Measurements from ENCODE around the gene LSM6.

The LSM6 gene

GRCh38 chr4:146224326-146224966 is 48.9 kb downstream of the LSM6 start:
- TF ChIP-seq GLIS2 (tag by site-specific recombination; IDR thresholded peaks at IDR 0.05), result no peak
- TF ChIP-seq TCF7L2 (IDR thresholded peaks at IDR 0.05; ENCODE audit: borderline replicate concordance, low read depth, low read length), result no peak
- no peak for TF ChIP-seq ZNF677 (tag by site-specific recombination; IDR thresholded peaks at IDR 0.05)
- no peak for TF ChIP-seq ZNF785 (tag by site-specific recombination; IDR thresholded peaks at IDR 0.05)
- no peak for TF ChIP-seq ZNF639 (tag by site-specific recombination; IDR thresholded peaks at IDR 0.05)
- no peak for TF ChIP-seq ZNF223 (tag by site-specific recombination; IDR thresholded peaks at IDR 0.05)
- no peak for TF ChIP-seq ZNF335 (tag by site-specific recombination; conservative IDR thresholded peaks at IDR 0.05)
- TF ChIP-seq EGR2 (tag by site-specific recombination; IDR thresholded peaks at IDR 0.05; ENCODE audit: low read depth), result no peak
- TF ChIP-seq ZFP69B (tag by site-specific recombination; IDR thresholded peaks at IDR 0.05), result no peak
- TF ChIP-seq ZNF707 (tag by site-specific recombination; IDR thresholded peaks at IDR 0.05), result no peak
- TF ChIP-seq ZSCAN23 (tag by site-specific recombination; IDR thresholded peaks at IDR 0.05), result no peak
- no peak for TF ChIP-seq AEBP2 (tag by site-specific recombination; IDR thresholded peaks at IDR 0.05; ENCODE audit: borderline replicate concordance)
- TF ChIP-seq ZNF280C (tag by site-specific recombination; IDR thresholded peaks at IDR 0.05), result no peak
- no peak for TF ChIP-seq YY2 (tag by site-specific recombination; IDR thresholded peaks at IDR 0.05)
- TF ChIP-seq ZNF280D (tag by site-specific recombination; IDR thresholded peaks at IDR 0.05), result no peak
- TF ChIP-seq HOXC10 (CRISPR knock-in tag; IDR thresholded peaks at IDR 0.05), result no peak
- no peak overlapping the region for H3K27ac ChIP-seq (ENCODE audit: extremely low read depth, low read depth, low read length)
- H3K4me3 ChIP-seq (ENCODE audit: low read depth, low read length), result no peak overlapping the region
- no peaks in the 10 kb centered on the region for H3K4me1 ChIP-seq (ENCODE audit: control insufficient read depth, insufficient read depth, low read length)
- CTCF ChIA-PET, result interaction anchor here (2.3 kb wide), 1 partner anchor 11 kb away, joined by 6 read pairs; the partner anchor contains the start of gene REELD1
- no peaks in the 10 kb centered on the region for H3K9me3 ChIP-seq (ENCODE audit: control insufficient read depth, insufficient read depth, low read depth, low read length)
- POLR2A ChIA-PET, result no interaction called here
- H3K36me3 ChIP-seq (ENCODE audit: control insufficient read depth in 2 of 2, insufficient read depth in 1 of 2, low read length in 2 of 2), result no peaks in the 10 kb centered on the region

GRCh38 chr4:146229406-146229805 is 53.9 kb downstream of the LSM6 start:
- Histone ChIP-seq H3K4me3 (ENCODE audit: low read depth, low read length) (no peak overlapping the region), H3K27ac (ENCODE audit: extremely low read depth, low read depth, low read length) (no peak overlapping the region), H3K4me1 (ENCODE audit: control insufficient read depth, insufficient read depth, low read length) (no peaks in the 10 kb centered on the region), H3K36me3 (ENCODE audit: control insufficient read depth in 2 of 2, insufficient read depth in 1 of 2, low read length in 2 of 2) (no peaks in the 10 kb centered on the region), H3K9me3 (ENCODE audit: control insufficient read depth, insufficient read depth, low read depth, low read length) (no peaks in the 10 kb centered on the region)
- POLR2A ChIA-PET, result no interaction called here
- CTCF ChIA-PET, result no interaction called here
- TF ChIP-seq ZFHX2 (tag by site-specific recombination; conservative IDR thresholded peaks at IDR 0.05), result no peak
- no peak for TF ChIP-seq ZNF529 (tag by site-specific recombination; IDR thresholded peaks at IDR 0.05; ENCODE audit: insufficient replicate concordance)
- TF ChIP-seq SP7 (tag by site-specific recombination; IDR thresholded peaks at IDR 0.05), result no peak
- no peak for TF ChIP-seq TCF7L2 (IDR thresholded peaks at IDR 0.05; ENCODE audit: borderline replicate concordance, low read depth, low read length)
- TF ChIP-seq ZNF677 (tag by site-specific recombination; IDR thresholded peaks at IDR 0.05), result no peak
- no peak for TF ChIP-seq HIC1 (tag by site-specific recombination; IDR thresholded peaks at IDR 0.05)
- TF ChIP-seq GLI2 (tag by site-specific recombination; IDR thresholded peaks at IDR 0.05; ENCODE audit: borderline replicate concordance, low read depth), result no peak
